NCI-H2196 (cell line): ENCODE data around the gene SFI1.
"Not testable (repeated sequence)": the region's sequence is repeated elsewhere in the genome, so short reads cannot be mapped to it uniquely, and the experiment has no call there.

Experiments used
- DNase-seq: peaks from one replicate; lab custom pipeline; 2025; ENCODE audit not compliant: unreplicated experiment; lab: John Stamatoyannopoulos, UW

SFI1 gene

GRCh38 chr22:31496007-31496734, at the start of gene SFI1:
SFI1 (plus strand) TSS chr22:31496536; CDS start chr22:31508285, 11,749 bp downstream.
- DNase-seq, result peak; percentile 73

GRCh38 chr22:31446767-31447166, 49.6 kb upstream of the SFI1 start:
- no peak for DNase-seq

GRCh38 chr22:31447337-31447736, 49.0 kb upstream of the SFI1 start:
- DNase-seq, result no peak

- DNase-seq, result no peak
Observed at GRCh38 chr22:31448382-31448781, 48.0 kb upstream of the SFI1 start.

- no peak for DNase-seq
Observed at GRCh38 chr22:31449506-31449905, 46.8 kb upstream of the SFI1 start.

GRCh38 chr22:31451709-31452571, 44.4 kb upstream of the SFI1 start:
- DNase-seq, result peak; percentile 8

GRCh38 chr22:31461699-31462098, 34.6 kb upstream of the SFI1 start:
- no peak for DNase-seq

- DNase-seq, result no peak
Observed at GRCh38 chr22:31465307-31465706, 31.0 kb upstream of the SFI1 start.

- no peak for DNase-seq
Observed at GRCh38 chr22:31474743-31475142, 21.6 kb upstream of the SFI1 start.

- DNase-seq, result no peak
Observed at GRCh38 chr22:31475800-31476199, 20.5 kb upstream of the SFI1 start.

GRCh38 chr22:31477329-31477728, 19.0 kb upstream of the SFI1 start:
- no peak for DNase-seq

- DNase-seq, result no peak
Observed at GRCh38 chr22:31481129-31481528, 15.2 kb upstream of the SFI1 start.

GRCh38 chr22:31482470-31482869, 13.9 kb upstream of the SFI1 start:
- not testable (repeated sequence) for DNase-seq

GRCh38 chr22:31486369-31486768, 10.0 kb upstream of the SFI1 start:
- not testable (repeated sequence) for DNase-seq

GRCh38 chr22:31486951-31487350, 9.4 kb upstream of the SFI1 start:
- no peak for DNase-seq

GRCh38 chr22:31488346-31488883, 7.9 kb upstream of the SFI1 start:
- DNase-seq, result no peak

GRCh38 chr22:31488988-31489617, 7.2 kb upstream of the SFI1 start:
- DNase-seq, result no peak

- peak; percentile 63 for DNase-seq
Observed at GRCh38 chr22:31489632-31490495, 6.5 kb upstream of the SFI1 start, which contains the start of gene EIF4ENIF1. EIF4ENIF1 (minus strand) TSS chr22:31489842; CDS start chr22:31488718, 1,124 bp downstream.

GRCh38 chr22:31490496-31490925, 5.8 kb upstream of the SFI1 start:
- no peak for DNase-seq

GRCh38 chr22:31491218-31491962, 4.9 kb upstream of the SFI1 start:
- no peak for DNase-seq
